ENCODE results near the gene ACAN.

The ACAN gene

GRCh38 chr15:88881775-88882174 lies 78.5 kb downstream of the ACAN start:
- Histone ChIP-seq H3K9me3 (ENCODE audit: control insufficient read depth, low read length) (no peaks in the 10 kb centered on the region), H3K27ac (ENCODE audit: insufficient read depth, low read length, poor library complexity, severe bottlenecking) (no peak overlapping the region), H3K36me3 (ENCODE audit: control insufficient read depth, insufficient read depth, low read length) (peaks cover 79% of the 10 kb centered on the region), H3K4me1 (ENCODE audit: control insufficient read depth, insufficient read depth, low read length, poor library complexity, severe bottlenecking) (no peaks in the 10 kb centered on the region), H3K27me3 (replicated peaks; ENCODE audit: control insufficient read depth, insufficient read depth, low read length, poor library complexity, severe bottlenecking) (no peaks in the 10 kb centered on the region), H3K4me3 (ENCODE audit: insufficient read depth, low read depth, low read length, poor library complexity, severe bottlenecking) (no peak overlapping the region)
- DNase-seq: no peak

DNA sequence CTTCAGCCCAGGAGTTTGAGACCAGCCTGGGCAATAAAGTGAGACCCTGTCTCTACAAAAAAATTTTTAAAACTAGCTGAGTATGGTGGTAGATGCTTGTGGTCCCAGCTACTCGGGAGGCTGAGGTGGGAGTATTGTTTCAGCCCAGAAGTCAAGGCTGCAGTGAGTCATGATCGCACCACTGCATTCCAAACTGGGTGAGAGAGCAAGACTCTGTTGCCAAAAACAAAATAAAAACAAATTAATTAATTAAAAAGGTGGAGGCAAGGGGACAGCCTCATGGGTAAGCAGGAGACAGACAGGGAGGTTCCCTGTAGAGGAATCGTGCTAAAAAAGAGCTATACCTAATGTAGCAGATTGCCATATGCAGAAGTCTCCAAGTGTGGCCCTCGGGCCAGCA lies 79.5 kb downstream of the ACAN start:
- no peak for DNase-seq
- H3K4me1 ChIP-seq (ENCODE audit: control insufficient read depth, insufficient read depth, low read length, poor library complexity, severe bottlenecking): no peaks in the 10 kb centered on the region
- H3K27ac ChIP-seq (ENCODE audit: insufficient read depth, low read length, poor library complexity, severe bottlenecking): no peak overlapping the region
- H3K36me3 ChIP-seq (ENCODE audit: control insufficient read depth, insufficient read depth, low read length): peaks cover 80% of the 10 kb centered on the region
- no peaks in the 10 kb centered on the region for H3K27me3 ChIP-seq (replicated peaks; ENCODE audit: control insufficient read depth, insufficient read depth, low read length, poor library complexity, severe bottlenecking)
- no peaks in the 10 kb centered on the region for H3K9me3 ChIP-seq (ENCODE audit: control insufficient read depth, low read length)
- no peak overlapping the region for H3K4me3 ChIP-seq (ENCODE audit: insufficient read depth, low read depth, low read length, poor library complexity, severe bottlenecking)

DNA sequence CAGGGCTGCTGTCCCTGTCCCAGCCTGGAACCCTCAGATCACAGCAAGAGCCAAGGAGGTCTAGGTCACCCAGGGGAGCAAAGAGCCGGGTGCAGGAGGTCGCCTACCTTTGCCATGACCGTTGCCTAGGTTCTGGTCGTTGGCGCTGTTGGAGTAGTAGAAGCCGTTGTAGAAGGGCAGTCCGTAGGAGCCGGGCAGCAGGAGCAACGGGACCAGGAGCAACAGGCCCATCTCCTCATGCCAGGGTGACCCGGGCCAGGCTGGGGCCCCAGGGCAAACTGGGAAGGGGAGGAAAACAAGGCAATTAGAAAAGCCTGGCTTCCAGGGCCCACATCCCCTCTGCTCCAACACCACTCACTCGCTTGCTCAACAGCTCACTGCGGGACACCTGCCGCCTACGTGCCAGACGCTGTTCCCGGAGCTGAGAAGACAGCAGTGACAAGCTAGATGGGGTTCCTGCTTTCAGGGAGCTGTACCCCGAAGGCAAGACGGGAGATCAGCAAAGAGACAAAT lies 83.9 kb downstream of the ACAN start:
- Histone ChIP-seq H3K4me3 (ENCODE audit: insufficient read depth, low read depth, low read length, poor library complexity, severe bottlenecking) (no peak overlapping the region), H3K36me3 (ENCODE audit: control insufficient read depth, insufficient read depth, low read length) (peaks cover 50% of the 10 kb centered on the region), H3K9me3 (ENCODE audit: control insufficient read depth, low read length) (no peaks in the 10 kb centered on the region), H3K27ac (ENCODE audit: insufficient read depth, low read length, poor library complexity, severe bottlenecking) (no peak overlapping the region), H3K4me1 (ENCODE audit: control insufficient read depth, insufficient read depth, low read length, poor library complexity, severe bottlenecking) (no peaks in the 10 kb centered on the region), H3K27me3 (replicated peaks; ENCODE audit: control insufficient read depth, insufficient read depth, low read length, poor library complexity, severe bottlenecking) (no peaks in the 10 kb centered on the region)
- DNase-seq: no peak

DNA sequence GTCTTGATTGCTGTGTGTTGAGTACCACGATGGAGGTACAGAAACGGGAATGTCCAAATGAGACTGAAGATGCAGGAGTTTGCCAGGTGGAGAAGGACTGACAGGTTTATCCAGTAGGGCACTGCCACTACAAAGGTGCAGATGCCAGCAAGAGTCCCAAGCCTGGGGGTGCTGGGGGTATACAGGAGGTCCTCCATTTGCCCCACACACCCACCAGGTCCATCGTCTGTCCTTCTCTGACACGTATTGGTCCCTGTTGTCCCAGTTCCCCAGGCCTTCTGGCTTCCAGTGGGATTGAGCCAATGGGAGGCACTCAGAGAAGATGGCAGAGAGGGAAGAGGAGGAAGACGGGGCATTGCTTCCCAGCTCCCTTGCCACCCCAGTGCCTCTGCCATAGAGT lies 85.5 kb downstream of the ACAN start:
- Histone ChIP-seq H3K27ac (ENCODE audit: insufficient read depth, low read length, poor library complexity, severe bottlenecking) (no peak overlapping the region), H3K36me3 (ENCODE audit: control insufficient read depth, insufficient read depth, low read length) (peaks cover 44% of the 10 kb centered on the region), H3K4me3 (ENCODE audit: insufficient read depth, low read depth, low read length, poor library complexity, severe bottlenecking) (no peak overlapping the region), H3K27me3 (replicated peaks; ENCODE audit: control insufficient read depth, insufficient read depth, low read length, poor library complexity, severe bottlenecking) (no peaks in the 10 kb centered on the region), H3K4me1 (ENCODE audit: control insufficient read depth, insufficient read depth, low read length, poor library complexity, severe bottlenecking) (no peaks in the 10 kb centered on the region), H3K9me3 (ENCODE audit: control insufficient read depth, low read length) (no peaks in the 10 kb centered on the region)
- DNase-seq: no peak

GRCh38 chr15:88890495-88890894 lies 87.3 kb downstream of the ACAN start:
- Histone ChIP-seq H3K27ac (ENCODE audit: insufficient read depth, low read length, poor library complexity, severe bottlenecking) (no peak overlapping the region), H3K4me3 (ENCODE audit: insufficient read depth, low read depth, low read length, poor library complexity, severe bottlenecking) (no peak overlapping the region), H3K36me3 (ENCODE audit: control insufficient read depth, insufficient read depth, low read length) (peaks cover 36% of the 10 kb centered on the region), H3K27me3 (replicated peaks; ENCODE audit: control insufficient read depth, insufficient read depth, low read length, poor library complexity, severe bottlenecking) (no peaks in the 10 kb centered on the region), H3K9me3 (ENCODE audit: control insufficient read depth, low read length) (no peaks in the 10 kb centered on the region), H3K4me1 (ENCODE audit: control insufficient read depth, insufficient read depth, low read length, poor library complexity, severe bottlenecking) (peaks cover 3% of the 10 kb centered on the region)
- no peak for DNase-seq

DNA sequence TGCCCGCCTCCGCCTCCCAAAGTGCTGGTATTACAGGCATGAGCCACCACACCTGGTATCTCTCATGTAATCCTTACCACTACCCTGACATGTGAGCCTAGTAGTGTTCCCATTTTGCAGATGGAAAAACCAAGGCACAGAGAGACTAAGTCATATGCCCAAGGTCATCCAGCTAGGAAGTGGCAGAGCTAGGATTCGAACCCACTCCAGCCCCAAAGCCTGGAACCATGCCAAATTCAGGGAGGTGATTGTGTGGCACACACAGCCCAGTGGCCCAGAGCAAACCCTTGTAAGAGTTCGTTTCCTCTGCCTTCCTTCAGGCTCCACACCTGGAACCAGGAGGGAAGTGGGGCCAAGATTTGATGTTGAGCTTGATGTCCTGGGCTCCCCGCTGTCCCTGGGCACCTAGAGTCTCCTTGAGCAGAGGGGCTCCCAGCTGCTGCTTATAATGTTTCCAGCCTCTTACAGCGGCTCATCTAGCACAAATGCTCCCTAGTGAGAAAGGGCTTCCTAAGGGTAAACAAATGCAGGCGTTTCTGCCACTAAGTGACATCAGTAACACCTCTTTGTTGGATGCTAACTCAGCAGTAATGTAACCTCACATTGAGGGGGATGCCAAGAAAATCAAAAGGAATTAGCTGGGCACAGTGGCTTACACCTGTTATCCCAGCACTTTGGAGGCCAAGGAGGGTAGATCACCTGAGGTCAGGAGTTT lies 88.5 kb downstream of the ACAN start:
- Histone ChIP-seq H3K9me3 (ENCODE audit: control insufficient read depth, low read length) (no peaks in the 10 kb centered on the region), H3K4me1 (ENCODE audit: control insufficient read depth, insufficient read depth, low read length, poor library complexity, severe bottlenecking) (peaks cover 14% of the 10 kb centered on the region), H3K27ac (ENCODE audit: insufficient read depth, low read length, poor library complexity, severe bottlenecking) (no peak overlapping the region), H3K27me3 (replicated peaks; ENCODE audit: control insufficient read depth, insufficient read depth, low read length, poor library complexity, severe bottlenecking) (no peaks in the 10 kb centered on the region), H3K36me3 (ENCODE audit: control insufficient read depth, insufficient read depth, low read length) (peaks cover 26% of the 10 kb centered on the region), H3K4me3 (ENCODE audit: insufficient read depth, low read depth, low read length, poor library complexity, severe bottlenecking) (no peak overlapping the region)
- DNase-seq: no peak

GRCh38 chr15:88894348-88894818 lies 91.1 kb downstream of the ACAN start:
- Histone ChIP-seq H3K36me3 (ENCODE audit: control insufficient read depth, insufficient read depth, low read length) (peaks cover 10% of the 10 kb centered on the region), H3K9me3 (ENCODE audit: control insufficient read depth, low read length) (no peaks in the 10 kb centered on the region), H3K4me3 (ENCODE audit: insufficient read depth, low read depth, low read length, poor library complexity, severe bottlenecking) (peak overlapping the region; percentile 96), H3K27ac (ENCODE audit: insufficient read depth, low read length, poor library complexity, severe bottlenecking) (peak overlapping the region; percentile 80), H3K4me1 (ENCODE audit: control insufficient read depth, insufficient read depth, low read length, poor library complexity, severe bottlenecking) (peaks cover 26% of the 10 kb centered on the region), H3K27me3 (replicated peaks; ENCODE audit: control insufficient read depth, insufficient read depth, low read length, poor library complexity, severe bottlenecking) (no peaks in the 10 kb centered on the region)
- peak; percentile 66 to 79 (median 75) for DNase-seq

GRCh38 chr15:88894819-88895767 lies 91.9 kb downstream of the ACAN start, which contains the start of gene HAPLN3:
TSS of gene HAPLN3 (minus strand) at chr15:88895544. CDS start at chr15:88887298, 8,246 bp downstream.
- Histone ChIP-seq H3K27me3 (replicated peaks; ENCODE audit: control insufficient read depth, insufficient read depth, low read length, poor library complexity, severe bottlenecking) (no peaks in the 10 kb centered on the region), H3K27ac (ENCODE audit: insufficient read depth, low read length, poor library complexity, severe bottlenecking) (peak within 1 kb of the TSS; percentile 80), H3K4me1 (ENCODE audit: control insufficient read depth, insufficient read depth, low read length, poor library complexity, severe bottlenecking) (peaks cover 26% of the 10 kb centered on the region), H3K4me3 (ENCODE audit: insufficient read depth, low read depth, low read length, poor library complexity, severe bottlenecking) (peak within 1 kb of the TSS; percentile 96), H3K36me3 (ENCODE audit: control insufficient read depth, insufficient read depth, low read length) (peaks cover 10% of the 10 kb centered on the region), H3K9me3 (ENCODE audit: control insufficient read depth, low read length) (no peaks in the 10 kb centered on the region)
- DNase-seq: peak; percentile 24 to 39 (median 34)

DNA sequence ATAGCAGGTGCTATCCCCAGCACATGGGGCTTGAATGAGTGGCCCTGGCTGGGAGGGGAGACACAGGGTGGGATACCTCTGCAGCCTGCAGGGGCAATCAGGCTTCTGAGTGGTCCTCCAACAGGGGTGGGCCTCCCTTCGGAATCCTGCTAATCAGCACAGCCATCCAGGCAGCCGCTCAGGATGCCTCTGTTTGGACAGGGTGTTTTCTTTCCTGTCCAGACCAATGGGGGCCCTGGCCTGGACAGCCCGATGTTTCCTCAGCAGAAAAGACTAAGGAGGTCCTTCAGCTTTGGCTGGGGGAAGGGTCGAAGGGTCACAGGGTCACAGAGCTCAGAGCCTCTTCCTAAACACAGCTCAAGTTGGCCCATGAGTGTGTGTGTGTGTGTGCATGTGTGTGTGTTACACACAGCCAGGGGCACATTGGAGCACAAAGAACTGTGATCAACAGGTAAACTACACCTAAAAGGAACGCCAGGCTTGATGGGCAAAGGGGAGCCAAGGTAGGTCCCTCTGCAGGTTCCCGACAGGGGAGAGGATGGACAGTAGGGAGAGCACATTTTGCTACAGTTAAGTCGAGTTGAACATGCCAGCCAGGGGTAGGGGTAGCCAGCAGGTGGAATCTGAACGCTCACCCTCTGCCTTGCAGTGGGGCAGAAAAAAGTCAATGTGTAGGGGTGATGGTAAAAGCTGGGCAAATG lies 93.2 kb downstream of the ACAN start:
- Histone ChIP-seq H3K4me3 (ENCODE audit: insufficient read depth, low read depth, low read length, poor library complexity, severe bottlenecking) (no peak overlapping the region), H3K36me3 (ENCODE audit: control insufficient read depth, insufficient read depth, low read length) (peaks cover 8% of the 10 kb centered on the region), H3K27me3 (replicated peaks; ENCODE audit: control insufficient read depth, insufficient read depth, low read length, poor library complexity, severe bottlenecking) (no peaks in the 10 kb centered on the region), H3K9me3 (ENCODE audit: control insufficient read depth, low read length) (no peaks in the 10 kb centered on the region), H3K4me1 (ENCODE audit: control insufficient read depth, insufficient read depth, low read length, poor library complexity, severe bottlenecking) (peaks cover 26% of the 10 kb centered on the region), H3K27ac (ENCODE audit: insufficient read depth, low read length, poor library complexity, severe bottlenecking) (peak overlapping the region; percentile 3)
- no peak for DNase-seq
